ENCODE measurements around the gene JAML.

Gene JAML

GRCh38 chr11:118215262-118215661, 9.5 kb downstream of the JAML start:
- no peak for DNase-seq

- no peak for DNase-seq
These were observed 10.4 kb downstream of the JAML start for GRCh38 chr11:118214210-118214914.

- no peak for DNase-seq
These were observed 11.0 kb downstream of the JAML start for GRCh38 chr11:118213781-118214180.

- no peak for DNase-seq
These were observed 11.6 kb downstream of the JAML start for GRCh38 chr11:118213201-118213600.

GRCh38 chr11:118212781-118213191, 12.0 kb downstream of the JAML start:
- no peak for DNase-seq

GRCh38 chr11:118212131-118212725, 12.6 kb downstream of the JAML start:
- DNase-seq, result no peak

- no peak for DNase-seq
These were observed 13.8 kb downstream of the JAML start for GRCh38 chr11:118211006-118211405.

GRCh38 chr11:118210323-118210722, 14.5 kb downstream of the JAML start:
- DNase-seq, result no peak

- no peak for DNase-seq
These were observed 15.8 kb downstream of the JAML start for GRCh38 chr11:118209033-118209432.

GRCh38 chr11:118207079-118207478, 17.7 kb downstream of the JAML start:
- DNase-seq, result no peak

GRCh38 chr11:118206391-118207031, 18.3 kb downstream of the JAML start:
- peak; percentile 4 for DNase-seq

- no peak for DNase-seq
These were observed 19.0 kb downstream of the JAML start for GRCh38 chr11:118205606-118206378.

GRCh38 chr11:118202599-118203422, 22.0 kb downstream of the JAML start:
- no peak for DNase-seq

GRCh38 chr11:118201966-118202365, 22.8 kb downstream of the JAML start:
- no peak for DNase-seq

GRCh38 chr11:118200901-118201680, 23.7 kb downstream of the JAML start:
- no peak for DNase-seq

GRCh38 chr11:118200497-118200896, 24.3 kb downstream of the JAML start:
- no peak for DNase-seq

- no peak for DNase-seq
These were observed 25.7 kb downstream of the JAML start for GRCh38 chr11:118199135-118199534.

- no peak for DNase-seq
These were observed 26.4 kb downstream of the JAML start for GRCh38 chr11:118198370-118198769.

- no peak for DNase-seq
These were observed 29.8 kb downstream of the JAML start for GRCh38 chr11:118194835-118195627.

GRCh38 chr11:118193910-118194566, 30.8 kb downstream of the JAML start:
- no peak for DNase-seq
